Left lung (tissue), 10 donors: ENCODE results near the gene GALNT13. TPM values are rescaled to one million over a fixed set of nuclear protein-coding genes. Genes with fewer than 3 reads are reported as not detected.

Source experiments
- ATAC-seq: fragments of 200-7000 bp; cut with Tn5 transposase; one replicate; pipeline ENCODE4 v1.9.1; 2020; ENCODE audit warnings: moderate library complexity
- DNase-seq, 4 donors: peaks; one replicate each; pipeline ENCODE4 v3.0.0-alpha.2; 2013 to 2020
- H3K27ac ChIP-seq, 2 donors: fragments of 200-600 bp; sonication (generic) in 1 of 2; one replicate each; pipeline versions ENCODE4 v1.5.0 to v1.8.0; 2020 to 2021
- H3K27me3 ChIP-seq, 2 donors: fragments of 200-600 bp; sonication (generic) in 1 of 2; one replicate each; pipeline versions ENCODE4 v1.5.0 to v1.8.0; 2020 to 2021
- H3K36me3 ChIP-seq, 2 donors: fragments of 200-600 bp; sonication (generic) in 1 of 2; one replicate each; pipeline versions ENCODE4 v1.5.0 to v1.8.0; 2020 to 2021
- H3K4me1 ChIP-seq, 2 donors: fragments of 200-600 bp; one replicate each; pipeline ENCODE4 v1.8.0; 2021
- H3K4me3 ChIP-seq, 2 donors: fragments of 200-600 bp; sonication (generic) in 1 of 2; one replicate each; pipeline versions ENCODE4 v1.5.0 to v1.8.0; 2020 to 2021; ENCODE audit warnings: mild to moderate bottlenecking in 1 of 2
- H3K9me3 ChIP-seq, 2 donors: fragments of 200-600 bp; sonication (generic) in 1 of 2; one replicate each; pipeline versions ENCODE4 v1.5.0 to v1.8.0; 2020 to 2021
- intact Hi-C, 2 donors: fragments of 100-400 bp; cut with DNase I; formaldehyde crosslinking; loops; one replicate each; pipeline versions ENCODE4 v1.11.2 to v1.14.2; 2022
- polyA plus RNA-seq, 6 donors: library from polyadenylated mRNA; unstranded; fragments of 120-200 nt; gene quantifications; one replicate each; pipeline ENCODE4 v1.2.1, GENCODE V29; 2013; ENCODE audit not compliant: insufficient read length in 6 of 6
- total RNA-seq, 2 donors: library from RNA; stranded (reverse); fragmentation: NEBNext Ultra II Directional; extraction: Animal tissue kit (Norgen Biotek cat#: 25700); gene quantifications; one replicate each; pipeline ENCODE4 v1.2.1, GENCODE V29; 2021
- TF ChIP-seq, protein P1 (sequence below), 2 donors: fragments of 200-600 bp; sonication (generic) in 1 of 2; IDR thresholded peaks; one replicate each; pipeline versions ENCODE4 v1.5.0 to v1.8.0; 2021; ENCODE audit warnings: antibody characterized with exemption in 2 of 2
- donor health status: DM: no; HTN: yes; CAD: no.
- donor health status: DM: no; HTN: no; CAD: no.

GALNT13 gene
- total and polyA plus RNA-seq, 8 donors = 1.1 to 26.4 (median 5.9) TPM

GRCh38 chr2:154194909-154195643, 323.4 kb downstream of the GALNT13 start:
- no peaks in the 10 kb centered on the region for H3K4me1 ChIP-seq
- intact Hi-C loops = no loop called here
- ATAC-seq (no peak), DNase-seq (no peak)
- no peaks in the 10 kb centered on the region for H3K9me3 ChIP-seq
- H3K27ac ChIP-seq = no peak overlapping the region
- TF ChIP-seq, protein P1, sequence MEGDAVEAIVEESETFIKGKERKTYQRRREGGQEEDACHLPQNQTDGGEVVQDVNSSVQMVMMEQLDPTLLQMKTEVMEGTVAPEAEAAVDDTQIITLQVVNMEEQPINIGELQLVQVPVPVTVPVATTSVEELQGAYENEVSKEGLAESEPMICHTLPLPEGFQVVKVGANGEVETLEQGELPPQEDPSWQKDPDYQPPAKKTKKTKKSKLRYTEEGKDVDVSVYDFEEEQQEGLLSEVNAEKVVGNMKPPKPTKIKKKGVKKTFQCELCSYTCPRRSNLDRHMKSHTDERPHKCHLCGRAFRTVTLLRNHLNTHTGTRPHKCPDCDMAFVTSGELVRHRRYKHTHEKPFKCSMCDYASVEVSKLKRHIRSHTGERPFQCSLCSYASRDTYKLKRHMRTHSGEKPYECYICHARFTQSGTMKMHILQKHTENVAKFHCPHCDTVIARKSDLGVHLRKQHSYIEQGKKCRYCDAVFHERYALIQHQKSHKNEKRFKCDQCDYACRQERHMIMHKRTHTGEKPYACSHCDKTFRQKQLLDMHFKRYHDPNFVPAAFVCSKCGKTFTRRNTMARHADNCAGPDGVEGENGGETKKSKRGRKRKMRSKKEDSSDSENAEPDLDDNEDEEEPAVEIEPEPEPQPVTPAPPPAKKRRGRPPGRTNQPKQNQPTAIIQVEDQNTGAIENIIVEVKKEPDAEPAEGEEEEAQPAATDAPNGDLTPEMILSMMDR (IDR thresholded peaks at IDR 0.05) = no peak
- H3K4me3 ChIP-seq = no peak overlapping the region
- H3K36me3 ChIP-seq = no peaks in the 10 kb centered on the region
- no peaks in the 10 kb centered on the region for H3K27me3 ChIP-seq

DNA sequence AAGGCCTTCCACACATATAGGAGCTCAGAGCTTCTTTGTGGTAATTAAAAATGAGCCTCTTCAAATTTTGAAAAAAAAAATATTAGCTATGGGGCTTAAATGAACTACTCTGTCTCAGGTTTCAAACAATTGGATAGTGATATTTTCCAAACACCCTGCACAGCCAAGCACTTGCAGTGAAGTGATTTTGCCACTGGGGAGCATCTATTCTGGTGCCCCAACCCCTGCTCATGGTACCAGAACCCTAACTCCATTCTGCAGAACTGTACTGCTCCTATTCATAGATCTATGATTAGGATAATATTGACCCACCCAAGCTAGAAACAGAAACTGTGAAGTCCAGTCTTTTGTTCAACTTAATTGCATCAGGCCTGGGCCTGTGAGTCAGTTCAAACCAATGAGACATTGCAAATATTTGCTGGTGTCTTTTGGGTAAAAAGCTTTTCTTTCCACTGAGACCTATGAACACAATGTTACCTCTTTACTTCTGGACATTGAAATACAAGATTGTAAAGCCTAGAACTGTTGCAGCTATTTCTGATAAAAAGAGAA, 324.0 kb downstream of the GALNT13 start:
- Histone ChIP-seq H3K27me3 (no peaks in the 10 kb centered on the region), H3K27ac (no peak overlapping the region), H3K9me3 (no peaks in the 10 kb centered on the region), H3K4me3 (no peak overlapping the region), H3K36me3 (no peaks in the 10 kb centered on the region), H3K4me1 (no peaks in the 10 kb centered on the region)
- DNase-seq (no peak), ATAC-seq (no peak)
- intact Hi-C loops = no loop called here
- TF ChIP-seq, protein P1 (IDR thresholded peaks at IDR 0.05) = no peak

DNA sequence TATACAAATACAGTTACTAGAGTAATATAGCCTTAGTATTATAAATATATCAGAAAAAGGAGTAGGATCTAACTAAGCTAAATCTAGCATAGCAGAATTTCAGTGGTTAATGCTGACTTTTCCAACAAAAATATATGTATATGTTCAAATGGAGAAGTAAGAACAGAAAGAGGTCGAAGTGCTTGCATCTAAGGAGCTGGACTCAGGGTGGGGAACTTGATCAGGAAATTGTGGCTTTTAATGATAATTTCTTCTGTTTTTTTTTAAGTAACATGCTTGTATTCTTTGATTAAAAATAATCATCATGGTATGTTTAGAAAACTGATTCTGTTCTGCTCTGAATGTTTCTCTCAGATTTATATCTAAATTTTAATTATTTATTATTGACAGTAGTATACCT, 327.1 kb downstream of the GALNT13 start:
- DNase-seq (no peak), ATAC-seq (no peak)
- Histone ChIP-seq H3K27me3 (no peaks in the 10 kb centered on the region), H3K4me1 (no peaks in the 10 kb centered on the region), H3K4me3 (no peak overlapping the region), H3K27ac (no peak overlapping the region), H3K36me3 (no peaks in the 10 kb centered on the region), H3K9me3 (no peaks in the 10 kb centered on the region)
- intact Hi-C loops = no loop called here
- TF ChIP-seq, protein P1 (IDR thresholded peaks at IDR 0.05) = no peak

- Histone ChIP-seq H3K4me3 (no peak overlapping the region), H3K27ac (no peak overlapping the region), H3K4me1 (no peaks in the 10 kb centered on the region), H3K36me3 (no peaks in the 10 kb centered on the region), H3K27me3 (no peaks in the 10 kb centered on the region), H3K9me3 (no peaks in the 10 kb centered on the region)
- ATAC-seq (no peak), DNase-seq (no peak)
- intact Hi-C loops = no loop called here
- TF ChIP-seq, protein P1 (IDR thresholded peaks at IDR 0.05) = no peak
These were observed 331.5 kb downstream of the GALNT13 start for GRCh38 chr2:154203206-154203605.

- intact Hi-C loops = no loop called here
- TF ChIP-seq, protein P1 (IDR thresholded peaks at IDR 0.05) = no peak
- no peak for ATAC-seq
- DNase-seq = no peak
- H3K27ac ChIP-seq = no peak overlapping the region
- H3K36me3 ChIP-seq = no peaks in the 10 kb centered on the region
- no peaks in the 10 kb centered on the region for H3K27me3 ChIP-seq
- H3K4me3 ChIP-seq = no peak overlapping the region
- H3K4me1 ChIP-seq = no peaks in the 10 kb centered on the region
- no peaks in the 10 kb centered on the region for H3K9me3 ChIP-seq
These were observed 332.2 kb downstream of the GALNT13 start for GRCh38 chr2:154203902-154204301.
